ENCODE data around the gene B4GALNT2. TPM values are rescaled to one million over a fixed set of nuclear protein-coding genes. Genes with fewer than 3 reads are reported as not detected.
"Not testable (repeated sequence)": the region's sequence is repeated elsewhere in the genome, so short reads cannot be mapped to it uniquely, and the experiment has no call there.

B4GALNT2 gene
- polyA plus RNA-seq, 3 donors: not detected

GRCh38 chr17:49100601-49101000 lies 32.0 kb upstream of the B4GALNT2 start:
- Mint-ChIP-seq H3K4me1 (no peaks in the 10 kb centered on the region), H3K27ac (no peak overlapping the region), H3K36me3 (no peaks in the 10 kb centered on the region), H3K9me3 (no peaks in the 10 kb centered on the region), H3K4me3 (no peak overlapping the region), H3K27me3 (ENCODE audit: low read depth in 3 of 3) (peaks cover 0 to 8% (median 7%) of the 10 kb centered on the region in 3 donors)
- TF ChIP-seq CTCF (IDR thresholded peaks at IDR 0.05): no peak
- H3K79me2 ChIP-seq (ENCODE audit: insufficient read depth, low read length): no peaks in the 10 kb centered on the region
- H3K4me3 ChIP-seq (replicated peaks in 1 of 3; ENCODE audit: low read depth in 2 of 3, low read length in 3 of 3): no peak overlapping the region
- no peaks in the 10 kb centered on the region for H3K9me3 ChIP-seq (replicated peaks in 1 of 2; ENCODE audit: control insufficient read depth in 1 of 2, insufficient read depth in 1 of 2, low read length in 2 of 2)
- no peak overlapping the region for H3K9ac ChIP-seq (ENCODE audit: insufficient read depth, low read length, poor library complexity, severe bottlenecking)
- no peaks in the 10 kb centered on the region for H4K20me1 ChIP-seq (ENCODE audit: insufficient read depth, low read length)
- H3K27me3 ChIP-seq (ENCODE audit: control insufficient read depth in 2 of 2, insufficient read depth in 2 of 2, low read length in 2 of 2): no peaks in the 10 kb centered on the region
- intact Hi-C loops (cut with micrococcal nuclease): no loop called here
- no peak overlapping the region for H3K27ac ChIP-seq (ENCODE audit: low read depth in 1 of 2, low read length in 2 of 2)
- H3K4me1 ChIP-seq (ENCODE audit: control insufficient read depth in 1 of 2, insufficient read depth in 2 of 2, low read length in 2 of 2): no peaks in the 10 kb centered on the region
- H3K4me2 ChIP-seq (replicated peaks; ENCODE audit: extremely low read depth, low read length, poor library complexity, severe bottlenecking): no peak overlapping the region
- H3K36me3 ChIP-seq (replicated peaks in 1 of 2; ENCODE audit: control insufficient read depth in 1 of 2, insufficient read depth in 2 of 2, low read length in 2 of 2): no peaks in the 10 kb centered on the region
- no peak overlapping the region for H2AFZ ChIP-seq (ENCODE audit: insufficient read depth, low read depth, low read length, poor library complexity, severe bottlenecking)
- DNase-seq: no peak

- Histone ChIP-seq H3K9ac (ENCODE audit: insufficient read depth, low read length, poor library complexity, severe bottlenecking) (no peak overlapping the region), H3K9me3 (replicated peaks in 1 of 2; ENCODE audit: control insufficient read depth in 1 of 2, insufficient read depth in 1 of 2, low read length in 2 of 2) (no peaks in the 10 kb centered on the region), H3K4me1 (ENCODE audit: control insufficient read depth in 1 of 2, insufficient read depth in 2 of 2, low read length in 2 of 2) (no peaks in the 10 kb centered on the region), H3K27me3 (ENCODE audit: control insufficient read depth in 2 of 2, insufficient read depth in 2 of 2, low read length in 2 of 2) (no peaks in the 10 kb centered on the region), H2AFZ (ENCODE audit: insufficient read depth, low read depth, low read length, poor library complexity, severe bottlenecking) (no peak overlapping the region), H3K27ac (ENCODE audit: low read depth in 1 of 2, low read length in 2 of 2) (no peak overlapping the region), H3K4me2 (replicated peaks; ENCODE audit: extremely low read depth, low read length, poor library complexity, severe bottlenecking) (no peak overlapping the region), H3K79me2 (ENCODE audit: insufficient read depth, low read length) (no peaks in the 10 kb centered on the region), H3K36me3 (replicated peaks in 1 of 2; ENCODE audit: control insufficient read depth in 1 of 2, insufficient read depth in 2 of 2, low read length in 2 of 2) (no peaks in the 10 kb centered on the region), H4K20me1 (ENCODE audit: insufficient read depth, low read length) (no peaks in the 10 kb centered on the region), H3K4me3 (replicated peaks in 1 of 3; ENCODE audit: low read depth in 2 of 3, low read length in 3 of 3) (no peak overlapping the region)
- Mint-ChIP-seq H3K9me3 (no peaks in the 10 kb centered on the region), H3K27me3 (ENCODE audit: low read depth in 3 of 3) (peaks cover 0 to 10% (median 7%) of the 10 kb centered on the region in 3 donors), H3K27ac (no peak overlapping the region), H3K36me3 (no peaks in the 10 kb centered on the region), H3K4me3 (no peak overlapping the region), H3K4me1 (no peaks in the 10 kb centered on the region)
- intact Hi-C loops (cut with micrococcal nuclease): no loop called here
- no peak for TF ChIP-seq CTCF (IDR thresholded peaks at IDR 0.05)
- no peak for DNase-seq
- WGBS (ENCODE audit: insufficient coverage): 81% methylated on average over 3 of the region's 4 CpGs
These were observed 31.5 kb upstream of the B4GALNT2 start for GRCh38 chr17:49101054-49101534.

GRCh38 chr17:49103360-49103759 lies 29.2 kb upstream of the B4GALNT2 start:
- DNase-seq; intact Hi-C loops (cut with micrococcal nuclease); H3K36me3 ChIP-seq (replicated peaks in 1 of 2; ENCODE audit: control insufficient read depth in 1 of 2, insufficient read depth in 2 of 2, low read length in 2 of 2); H2AFZ ChIP-seq (ENCODE audit: insufficient read depth, low read depth, low read length, poor library complexity, severe bottlenecking); H3K9me3 Mint-ChIP-seq; H3K4me3 ChIP-seq (replicated peaks in 1 of 3; ENCODE audit: low read depth in 2 of 3, low read length in 3 of 3); H3K4me2 ChIP-seq (replicated peaks; ENCODE audit: extremely low read depth, low read length, poor library complexity, severe bottlenecking); H3K4me1 Mint-ChIP-seq; H3K27me3 ChIP-seq (ENCODE audit: control insufficient read depth in 2 of 2, insufficient read depth in 2 of 2, low read length in 2 of 2); H3K79me2 ChIP-seq (ENCODE audit: insufficient read depth, low read length); H3K4me3 Mint-ChIP-seq; H3K27ac Mint-ChIP-seq; H3K9ac ChIP-seq (ENCODE audit: insufficient read depth, low read length, poor library complexity, severe bottlenecking); H3K36me3 Mint-ChIP-seq; H3K9me3 ChIP-seq (replicated peaks in 1 of 2; ENCODE audit: control insufficient read depth in 1 of 2, insufficient read depth in 1 of 2, low read length in 2 of 2); H3K4me1 ChIP-seq (ENCODE audit: control insufficient read depth in 1 of 2, insufficient read depth in 2 of 2, low read length in 2 of 2); H3K27ac ChIP-seq (ENCODE audit: low read depth in 1 of 2, low read length in 2 of 2); H4K20me1 ChIP-seq (ENCODE audit: insufficient read depth, low read length): not testable (repeated sequence)
- WGBS (ENCODE audit: insufficient coverage): 90% methylated on average over 2 of the region's 14 CpGs
- peaks cover 0 to 14% (median 13%) of the 10 kb centered on the region in 3 donors for H3K27me3 Mint-ChIP-seq (ENCODE audit: low read depth in 3 of 3)
